Kidney capillary endothelial cell (primary cell): Measurements from ENCODE around the gene PDE3B.

Experiments
- DNase-seq: peaks from one replicate; pipeline ENCODE4 v3.0.0-alpha.2; 2018; ENCODE audit warnings: low spot score

The PDE3B gene

DNA sequence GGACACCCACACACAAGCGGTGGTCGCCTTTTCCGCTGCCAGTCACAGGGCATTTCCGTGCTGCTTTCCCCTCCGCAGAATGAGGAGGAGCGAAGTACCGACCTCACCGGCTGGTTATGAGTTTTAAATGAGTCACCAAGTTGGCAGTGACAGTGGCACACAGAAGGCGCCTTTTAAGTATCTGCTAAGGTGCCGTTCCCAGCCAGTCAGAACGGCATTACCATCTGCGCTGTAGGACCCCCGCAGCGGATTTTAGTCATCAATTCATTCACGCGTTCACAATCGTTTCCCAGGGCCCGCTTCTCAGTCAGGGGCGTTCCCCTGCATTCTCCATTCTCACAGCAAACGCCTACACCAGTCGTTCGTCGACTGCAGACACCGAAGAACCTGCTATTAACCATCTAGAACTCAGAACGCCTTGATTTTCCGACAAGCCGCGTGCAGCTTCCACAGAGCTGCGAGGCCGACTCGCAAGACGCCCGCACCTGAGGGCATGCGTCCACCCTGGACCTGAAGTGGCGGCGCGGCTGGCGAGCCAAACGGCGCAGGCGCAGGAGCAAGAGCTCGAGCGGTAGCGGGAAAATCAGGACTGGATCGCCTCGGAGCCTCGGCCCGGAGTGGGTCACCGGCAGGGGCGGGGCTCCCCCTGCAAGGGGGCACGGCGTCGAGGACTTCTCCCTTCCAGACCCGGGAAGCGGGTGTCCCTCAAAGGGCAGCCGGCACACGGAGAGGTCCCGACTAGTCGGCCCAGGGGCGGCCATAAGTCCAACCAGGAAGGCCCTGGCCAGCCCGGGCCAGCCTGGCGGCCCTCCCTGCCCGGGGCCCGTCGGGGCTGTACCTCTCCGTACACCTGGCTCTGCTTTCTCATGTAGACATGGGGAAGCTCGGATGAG, 247.8 kb downstream of the PDE3B start:
- peak; percentile 84 for DNase-seq

DNA sequence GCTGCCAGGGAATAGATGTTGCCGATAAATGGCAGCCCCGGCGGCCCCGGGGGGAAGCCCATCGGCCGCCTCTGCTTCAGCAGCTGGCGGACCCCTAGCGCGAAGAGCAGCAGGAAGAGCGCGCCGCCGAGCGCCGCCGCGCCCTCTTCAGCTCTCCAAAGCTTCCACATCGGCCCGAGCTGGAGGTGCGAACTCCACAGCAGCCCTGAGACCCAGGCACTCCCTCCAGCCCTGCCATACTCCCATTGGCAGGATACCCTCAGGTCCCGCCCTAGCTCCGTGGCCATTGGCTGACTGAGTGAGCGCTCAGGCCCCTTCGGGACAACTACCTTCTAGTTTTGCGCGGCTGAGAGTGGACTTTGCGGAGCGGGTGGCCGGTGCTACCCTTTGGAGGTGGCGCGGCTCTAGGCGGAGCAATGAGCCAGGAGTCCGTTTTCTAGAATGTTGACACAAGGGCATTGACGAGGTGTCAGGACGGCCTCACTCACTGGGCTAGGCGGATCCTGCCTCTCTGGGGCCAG, 248.5 kb downstream of the PDE3B start, which contains the start of gene CYP2R1:
Gene CYP2R1, minus strand, starts transcription at position 196 of the 521 bp plus-strand sequence. Its CDS starts 26 bp downstream, at position 170.
- peak; percentile 91 for DNase-seq

DNA sequence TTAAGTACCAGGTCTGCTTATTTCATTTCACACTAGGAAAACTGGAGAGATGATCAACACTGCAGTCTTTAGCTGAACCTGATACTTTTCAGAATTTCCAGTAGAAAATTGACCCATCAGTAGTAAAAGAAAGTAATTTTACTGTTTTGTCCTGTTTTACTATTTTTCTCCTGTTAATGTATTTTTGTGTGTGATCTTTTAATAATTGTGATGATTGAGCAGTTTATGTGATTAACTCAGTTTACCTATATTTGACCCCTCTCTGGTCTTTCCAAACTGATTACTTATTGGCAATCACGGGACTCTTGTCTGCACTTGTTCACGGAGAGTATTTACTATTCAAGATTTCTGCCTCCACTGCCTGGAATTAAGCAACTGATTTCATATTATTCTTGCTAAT, 249.0 kb downstream of the PDE3B start:
- no peak for DNase-seq

DNA sequence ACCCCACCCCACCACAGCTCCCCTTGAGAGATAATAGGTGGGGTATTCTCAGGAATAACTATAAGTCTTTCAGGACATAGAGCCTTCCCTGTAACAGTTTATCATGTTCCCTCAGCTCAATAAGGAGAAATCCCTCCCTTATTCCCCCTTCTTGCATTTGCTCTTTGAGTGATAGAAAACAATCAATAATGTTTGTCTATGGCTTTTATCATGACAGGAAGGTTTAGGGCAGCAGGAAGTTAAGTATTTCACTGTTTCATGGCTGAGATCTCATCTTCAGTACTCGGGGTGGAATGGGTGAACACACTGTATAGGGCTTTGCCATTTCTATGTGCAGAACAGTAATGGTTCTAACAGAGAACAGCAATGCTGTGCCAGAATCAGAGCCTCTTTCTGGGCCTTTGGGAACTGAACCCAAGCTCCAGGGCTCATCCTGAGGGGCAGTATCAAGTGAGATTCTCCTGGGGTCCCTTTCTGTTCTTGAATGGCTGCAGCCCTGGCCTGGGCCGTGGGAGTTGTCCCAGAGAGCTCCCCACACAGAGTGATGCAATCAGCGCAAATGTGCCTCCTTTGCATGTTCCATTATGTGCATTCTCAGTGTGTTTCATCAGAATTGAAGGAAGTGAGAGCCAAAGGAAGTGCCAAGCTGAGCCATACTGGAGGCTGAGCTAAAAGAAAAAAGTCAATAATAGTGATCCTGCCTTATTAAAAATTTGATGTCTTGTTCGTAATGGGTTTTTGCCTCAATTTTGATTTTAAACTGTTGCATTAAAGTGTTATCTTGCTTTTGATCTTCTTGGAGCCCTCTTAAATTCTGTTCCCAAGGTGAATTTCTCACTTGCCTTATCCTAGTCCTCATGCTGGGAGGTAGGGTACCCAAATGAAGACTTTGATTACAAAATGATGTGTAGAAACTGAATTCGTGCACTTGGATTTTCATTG, 251.3 kb downstream of the PDE3B start:
- peak; percentile 54 for DNase-seq

DNA sequence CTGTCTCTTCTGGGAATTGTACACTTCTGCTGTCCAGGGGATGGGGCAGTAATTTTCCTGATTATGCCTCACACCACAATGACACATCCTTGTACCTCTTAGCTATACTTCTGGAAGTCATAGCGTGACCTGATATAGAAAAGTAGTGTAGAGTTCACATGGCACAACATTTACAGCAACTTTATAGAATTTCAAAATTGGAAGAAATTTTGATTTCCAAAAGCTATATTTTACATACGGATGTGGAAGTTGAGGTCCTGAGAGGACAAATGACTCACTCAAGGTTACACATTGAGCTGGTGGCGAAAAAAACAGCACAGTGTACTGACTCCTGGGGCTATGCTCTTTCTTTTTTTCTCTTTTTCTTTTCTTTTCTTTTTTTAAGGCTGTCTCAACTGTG, 254.8 kb downstream of the PDE3B start:
- DNase-seq: no peak

DNA sequence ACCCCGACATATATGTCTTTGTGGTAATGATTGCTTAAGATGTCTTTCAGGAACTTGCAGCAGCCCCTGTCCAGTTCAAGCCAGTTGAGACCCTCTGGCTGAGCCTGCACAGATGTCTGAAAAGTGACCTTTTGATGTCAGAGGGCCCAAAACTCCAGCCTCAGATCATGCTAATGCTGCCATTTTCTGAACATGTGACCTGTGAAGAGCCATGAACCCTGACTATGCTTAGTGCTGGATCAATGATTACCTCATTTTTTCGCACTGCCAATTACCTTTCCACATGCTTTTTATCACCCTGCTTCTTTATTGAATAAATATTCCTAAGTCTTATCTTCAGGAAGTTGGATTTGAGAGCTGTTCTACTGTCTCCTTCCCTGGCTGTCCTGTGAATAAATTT, 255.3 kb downstream of the PDE3B start:
- no peak for DNase-seq

DNA sequence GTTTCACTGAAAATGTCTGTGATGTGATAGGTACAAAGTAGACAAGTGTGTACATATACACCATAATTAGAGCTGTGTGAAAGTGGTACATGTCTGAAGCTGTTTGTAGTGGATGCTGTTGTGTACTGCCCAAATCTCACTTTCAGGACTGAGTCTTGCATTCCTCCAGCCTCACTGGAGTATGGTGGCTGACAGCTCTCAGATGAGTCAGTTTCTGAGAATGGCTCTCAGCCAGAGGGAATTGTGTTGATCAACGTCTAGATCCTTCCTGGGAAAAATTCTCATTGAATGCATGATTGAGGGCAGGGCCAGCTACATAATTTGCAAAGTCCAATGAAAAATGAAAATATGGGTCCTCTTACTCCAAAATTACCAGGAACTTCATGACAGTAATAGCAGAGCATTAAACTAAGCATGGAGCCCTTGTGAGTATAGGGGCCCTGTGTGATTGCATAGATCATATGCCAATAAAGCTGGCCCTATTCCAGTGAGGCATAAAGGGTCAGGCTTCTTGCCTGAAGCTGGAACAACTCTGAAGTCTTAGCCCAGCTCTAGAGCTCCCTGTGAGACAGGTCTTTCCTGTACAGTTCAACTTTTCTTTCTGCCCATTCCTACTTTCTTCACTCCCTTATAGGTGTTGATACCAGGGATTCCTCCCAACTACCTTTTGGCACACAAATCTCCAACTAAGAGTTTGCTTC, 259.2 kb downstream of the PDE3B start:
- DNase-seq: peak; percentile 81

DNA sequence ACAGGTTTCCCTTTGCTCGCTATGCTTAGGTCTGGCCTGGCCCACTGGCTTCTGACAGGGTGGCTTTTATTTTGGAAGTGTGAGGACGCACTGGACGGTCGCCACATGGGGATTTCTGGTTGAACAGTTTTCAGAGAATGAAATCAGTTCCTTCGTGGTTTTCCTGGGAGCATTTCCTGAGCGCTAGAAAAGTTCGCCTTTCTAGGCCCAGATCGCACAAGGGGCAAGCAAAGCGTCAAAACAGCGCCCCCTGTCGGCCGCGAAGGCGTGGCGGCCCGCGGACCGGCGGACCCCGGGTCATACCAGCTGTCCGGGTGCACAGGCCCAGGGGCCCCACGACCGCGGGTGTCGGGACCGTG, 261.1 kb downstream of the PDE3B start:
- DNase-seq: peak; percentile 59

DNA sequence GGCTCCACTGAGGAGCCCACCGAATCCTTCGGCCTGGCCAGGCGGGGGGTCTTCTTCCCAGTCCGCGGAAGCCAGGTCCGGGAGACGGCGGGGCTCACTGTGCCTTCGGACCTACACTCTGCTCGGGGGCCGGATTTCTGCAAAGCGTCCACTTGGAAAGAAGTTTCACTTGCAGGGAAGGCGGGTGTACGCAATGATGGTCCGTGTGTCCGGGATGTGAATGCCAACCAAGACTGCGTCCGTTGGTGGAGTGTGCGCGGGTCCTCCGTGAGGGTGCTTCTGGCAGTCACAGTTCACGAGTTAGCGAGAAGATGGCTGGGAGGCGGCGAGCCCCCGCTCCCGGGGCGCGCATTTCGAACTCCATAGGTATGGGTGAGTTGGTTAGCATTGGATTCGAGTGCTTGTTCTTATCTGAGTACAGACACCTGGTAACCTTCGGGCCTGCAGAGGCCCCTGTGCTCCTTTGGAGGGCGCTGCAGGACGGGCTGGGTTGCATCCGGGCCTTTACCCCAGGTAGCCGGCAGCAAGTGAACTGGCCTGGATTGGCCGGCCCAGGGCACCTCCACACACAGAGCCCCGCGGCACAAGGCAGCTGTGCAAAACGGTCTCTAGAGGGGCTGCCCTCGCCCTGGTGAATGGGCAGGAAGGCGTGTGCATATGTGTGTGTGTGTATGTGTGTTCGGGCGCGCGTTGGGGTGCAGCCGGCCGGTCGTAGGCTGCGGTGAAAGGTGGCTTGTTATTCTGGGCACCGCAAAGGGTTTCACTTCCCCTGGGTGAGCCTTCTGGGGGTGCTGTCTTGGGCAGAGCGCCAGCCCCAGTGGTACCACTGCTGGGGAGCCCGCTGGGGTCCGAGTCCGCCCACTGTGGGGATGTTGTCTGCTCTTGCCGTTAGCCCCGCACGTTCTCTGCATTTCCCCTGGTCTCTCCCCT, 261.8 kb downstream of the PDE3B start:
- peak; percentile 36 for DNase-seq

DNA sequence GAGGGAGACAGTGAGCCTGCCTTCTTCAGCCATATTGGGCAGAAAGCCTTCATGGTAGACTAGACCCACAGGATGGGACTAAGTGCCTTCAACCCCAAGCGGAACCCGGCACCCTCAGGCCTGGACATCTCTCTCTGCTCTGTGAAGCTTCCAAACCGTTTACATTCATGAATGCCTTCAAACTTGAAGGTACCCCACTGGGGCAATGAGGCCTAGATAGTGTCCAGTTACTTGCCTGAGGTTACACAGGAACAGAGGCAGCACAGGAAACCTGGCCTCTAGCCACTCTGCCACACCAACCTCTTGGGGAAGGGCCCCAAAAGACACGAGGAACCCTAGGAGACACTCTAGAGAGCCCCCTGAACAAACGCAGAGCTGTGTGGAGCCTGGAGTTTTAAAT, 263.0 kb downstream of the PDE3B start:
- DNase-seq: no peak

DNA sequence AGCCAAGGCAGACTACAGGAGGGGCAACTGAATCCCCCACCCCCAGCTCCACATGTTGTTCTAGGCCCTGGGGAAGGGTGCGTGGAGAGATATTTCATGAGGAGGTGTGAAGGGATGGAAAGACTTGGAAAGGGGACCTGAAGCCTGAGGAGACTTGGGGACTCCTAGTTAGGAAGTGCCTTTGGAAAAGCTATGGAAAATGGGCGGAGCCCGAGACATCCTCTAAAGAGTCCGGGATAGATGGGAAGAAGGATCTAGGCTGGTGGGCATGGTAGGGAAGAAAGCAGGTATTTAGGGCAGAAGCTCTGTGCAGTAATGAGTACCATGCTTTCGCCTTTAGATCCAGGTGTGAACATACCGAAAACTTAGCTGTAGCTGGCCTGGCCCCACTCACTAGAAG, 263.4 kb downstream of the PDE3B start:
- no peak for DNase-seq

DNA sequence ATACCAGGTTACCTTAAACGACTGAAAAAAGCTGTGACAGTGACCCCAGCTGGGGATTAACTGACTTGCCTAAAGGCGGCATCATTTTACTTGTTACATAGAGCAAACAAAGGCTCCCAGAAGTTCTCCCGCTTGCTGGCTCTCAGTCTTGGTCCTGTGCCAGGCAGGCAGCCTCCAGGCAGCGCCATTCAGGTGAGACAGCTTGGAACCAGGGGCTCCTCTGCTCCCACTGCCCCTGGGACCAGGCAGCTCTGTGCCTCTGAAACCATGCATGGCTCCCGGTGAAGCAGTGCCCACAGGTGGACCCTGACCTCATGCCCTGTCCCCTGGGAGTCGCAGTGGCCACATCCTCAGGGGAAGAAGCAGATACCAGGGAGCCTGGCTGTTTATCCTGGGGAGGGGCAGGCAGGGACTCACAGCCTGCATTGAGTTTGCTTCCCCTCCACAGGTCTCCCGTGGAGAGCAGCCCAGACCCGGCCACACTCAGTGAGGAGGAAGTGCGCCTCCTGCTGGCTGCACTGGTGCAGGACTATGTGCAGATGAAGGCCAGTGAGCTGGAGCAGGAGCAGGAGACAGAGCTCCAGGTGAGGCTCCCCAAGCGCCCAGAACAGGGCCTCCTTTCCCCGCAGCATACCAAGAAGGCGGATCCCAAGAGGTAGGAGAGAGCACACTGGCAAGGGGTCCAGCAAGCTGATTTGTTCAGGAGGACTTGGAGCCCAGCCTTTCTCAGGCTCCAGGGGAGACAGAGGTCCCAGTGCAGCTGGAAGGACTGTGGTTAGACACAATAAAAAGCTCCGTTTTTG, 264.0 kb downstream of the PDE3B start:
- DNase-seq: peak; percentile 52

DNA sequence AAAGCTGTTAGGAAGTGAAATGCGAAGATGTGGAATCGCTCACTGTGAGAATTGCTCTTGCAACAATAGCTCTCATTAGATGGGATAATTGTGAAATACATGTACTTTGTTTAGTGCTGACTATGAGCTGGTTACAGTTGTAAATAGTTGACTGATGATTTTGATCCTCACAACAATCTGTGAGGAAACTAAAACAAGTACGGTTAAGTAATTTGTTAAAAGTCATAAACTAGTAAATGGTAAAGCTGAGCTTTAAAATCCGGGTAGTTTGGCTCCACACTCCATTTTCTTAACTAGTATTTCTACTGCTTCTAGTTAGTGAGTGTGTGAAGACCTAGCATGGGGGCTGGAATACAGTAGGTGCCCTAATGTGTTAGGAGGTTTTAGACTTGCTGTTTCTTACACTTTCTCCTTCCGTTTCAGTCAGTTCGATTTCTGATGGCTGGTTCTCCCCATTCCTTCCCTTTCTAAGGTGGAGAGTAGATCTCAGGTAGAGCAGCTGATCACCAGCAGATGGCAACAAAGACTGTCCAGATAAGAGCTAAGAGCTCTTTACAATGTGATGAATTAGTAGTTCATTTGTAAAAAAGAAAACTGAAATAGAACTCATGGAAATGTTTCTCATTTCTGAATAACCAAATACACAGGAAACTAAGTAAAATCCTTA, 264.7 kb downstream of the PDE3B start:
- DNase-seq: peak; percentile 39

DNA sequence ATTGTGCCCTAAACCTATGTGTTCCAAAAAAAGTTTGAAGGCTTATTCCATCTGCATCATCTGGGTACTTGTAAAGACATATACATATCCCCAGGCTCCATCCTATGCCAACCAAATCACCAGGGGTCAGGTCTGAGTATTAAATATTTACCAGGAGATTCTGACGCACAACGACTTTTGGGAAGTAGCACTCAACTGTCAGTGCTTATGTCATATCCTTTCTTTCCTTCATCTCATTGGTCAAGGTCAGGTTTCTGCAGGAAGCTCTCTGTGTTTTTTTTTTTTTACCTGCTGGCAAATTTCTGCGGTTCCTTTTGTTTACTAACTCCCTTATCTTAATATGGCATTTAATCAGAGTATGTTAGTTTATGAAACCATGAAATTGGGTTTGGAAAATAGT, 270.9 kb downstream of the PDE3B start:
- DNase-seq: no peak

DNA sequence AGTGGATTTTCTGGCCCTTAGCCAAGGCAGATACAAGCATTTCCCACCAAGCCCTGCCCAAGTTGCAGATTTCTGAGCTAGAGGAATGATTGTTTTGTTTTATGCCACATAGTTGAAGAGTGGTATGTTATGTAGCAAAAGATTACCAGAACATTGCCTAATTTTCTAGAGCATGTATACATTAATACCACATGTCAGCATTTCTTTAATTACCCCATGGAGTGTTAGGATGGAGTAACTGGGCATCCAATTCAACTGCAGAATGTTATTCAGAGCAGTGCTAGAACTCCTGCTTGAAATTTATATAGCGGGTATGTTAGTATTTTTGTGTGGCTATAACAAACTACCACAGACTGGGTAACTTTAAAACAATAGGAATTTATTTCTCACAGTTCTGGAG, 272.8 kb downstream of the PDE3B start:
- DNase-seq: no peak
